Peyer's patch (tissue), 4 donors: ENCODE measurements around the gene OR2A14. TPM values are rescaled to one million over a fixed set of nuclear protein-coding genes. Genes with fewer than 3 reads are reported as not detected.

Experiments
- DNase-seq, 3 donors: peaks; one replicate each; pipeline ENCODE4 v3.0.0-alpha.2; 2017 to 2019
- H3K27ac ChIP-seq, 4 donors: fragments of 200-600 bp; sonication (generic); one replicate each; pipeline ENCODE4 v1.5.1; 2016 to 2019
- H3K27me3 ChIP-seq, 2 donors: fragments of 200-600 bp; sonication (generic); one replicate each; pipeline ENCODE4 v1.5.1; 2019
- H3K36me3 ChIP-seq, 3 donors: fragments of 200-600 bp; sonication (generic); one replicate each; pipeline ENCODE4 v1.5.1; 2016 to 2019
- H3K4me1 ChIP-seq, 4 donors: fragments of 200-600 bp; sonication (generic); one replicate each; pipeline ENCODE4 v1.5.1; 2016 to 2019
- H3K4me3 ChIP-seq, 4 donors: fragments of 200-600 bp; sonication (generic); 1 replicate in 3 of 4; 2 replicates in 1 of 4; pipeline ENCODE4 v1.5.1; 2016 to 2019; ENCODE audit warnings: mild to moderate bottlenecking in 1 of 4
- H3K9me3 ChIP-seq, 4 donors: fragments of 200-600 bp; sonication (generic); one replicate each; pipeline ENCODE4 v1.5.1; 2016 to 2019; ENCODE audit warnings: mild to moderate bottlenecking in 1 of 4
- POLR2A ChIP-seq, 2 donors: fragments of 450-650 bp; IDR thresholded peaks; one replicate each; pipeline ENCODE4 v1.5.1; 2017; ENCODE audit warnings: antibody characterized with exemption in 2 of 2, mild to moderate bottlenecking in 2 of 2, moderate library complexity in 2 of 2
- total RNA-seq, 4 donors: library from RNA; depleted of rRNA; stranded (reverse); fragments of >200 nt; gene quantifications; one replicate each; pipeline ENCODE4 v1.1.0, GENCODE V29; 2016
- TF ChIP-seq, protein P1 (sequence below), 6 experiments: fragments of 450-650 bp in 4 of 6; fragments of 200-600 bp in 2 of 6; sonication (generic) in 1 of 6; IDR thresholded peaks; one replicate each; pipeline ENCODE4 v1.5.1; 2017 to 2019; ENCODE audit warnings: antibody characterized with exemption in 6 of 6, mild to moderate bottlenecking in 3 of 6, moderate library complexity in 1 of 6

OR2A14 gene
- total RNA-seq, 4 donors from 2014 or later: not detected

DNA sequence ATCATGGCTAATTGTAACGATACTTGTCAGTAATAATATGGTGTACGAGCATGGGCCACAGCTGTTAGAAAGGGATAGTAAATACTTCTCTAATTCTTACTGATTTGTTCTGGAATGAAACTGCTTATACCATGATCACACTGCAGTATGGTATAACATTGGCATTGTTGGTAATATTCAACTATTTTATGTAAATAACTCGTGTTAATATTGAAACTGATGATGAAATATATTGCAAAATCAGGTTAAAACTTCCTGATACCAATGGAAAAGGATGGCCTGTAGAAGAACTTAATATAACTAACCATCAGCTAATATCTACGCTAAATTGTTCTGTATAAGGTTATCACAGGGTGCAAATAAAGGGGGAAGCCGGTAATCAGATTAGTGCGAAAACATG lies 10.3 kb downstream of the OR2A14 start:
- no peak overlapping the region for H3K4me3 ChIP-seq
- H3K27ac ChIP-seq: no peak overlapping the region
- H3K9me3 ChIP-seq: no peaks in the 10 kb centered on the region
- H3K36me3 ChIP-seq: no peaks in the 10 kb centered on the region
- TF ChIP-seq, protein P1, sequence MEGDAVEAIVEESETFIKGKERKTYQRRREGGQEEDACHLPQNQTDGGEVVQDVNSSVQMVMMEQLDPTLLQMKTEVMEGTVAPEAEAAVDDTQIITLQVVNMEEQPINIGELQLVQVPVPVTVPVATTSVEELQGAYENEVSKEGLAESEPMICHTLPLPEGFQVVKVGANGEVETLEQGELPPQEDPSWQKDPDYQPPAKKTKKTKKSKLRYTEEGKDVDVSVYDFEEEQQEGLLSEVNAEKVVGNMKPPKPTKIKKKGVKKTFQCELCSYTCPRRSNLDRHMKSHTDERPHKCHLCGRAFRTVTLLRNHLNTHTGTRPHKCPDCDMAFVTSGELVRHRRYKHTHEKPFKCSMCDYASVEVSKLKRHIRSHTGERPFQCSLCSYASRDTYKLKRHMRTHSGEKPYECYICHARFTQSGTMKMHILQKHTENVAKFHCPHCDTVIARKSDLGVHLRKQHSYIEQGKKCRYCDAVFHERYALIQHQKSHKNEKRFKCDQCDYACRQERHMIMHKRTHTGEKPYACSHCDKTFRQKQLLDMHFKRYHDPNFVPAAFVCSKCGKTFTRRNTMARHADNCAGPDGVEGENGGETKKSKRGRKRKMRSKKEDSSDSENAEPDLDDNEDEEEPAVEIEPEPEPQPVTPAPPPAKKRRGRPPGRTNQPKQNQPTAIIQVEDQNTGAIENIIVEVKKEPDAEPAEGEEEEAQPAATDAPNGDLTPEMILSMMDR (IDR thresholded peaks at IDR 0.05): no peak
- no peak for TF ChIP-seq POLR2A (IDR thresholded peaks at IDR 0.05)
- DNase-seq: no peak
- no peaks in the 10 kb centered on the region for H3K27me3 ChIP-seq
- no peaks in the 10 kb centered on the region for H3K4me1 ChIP-seq

DNA sequence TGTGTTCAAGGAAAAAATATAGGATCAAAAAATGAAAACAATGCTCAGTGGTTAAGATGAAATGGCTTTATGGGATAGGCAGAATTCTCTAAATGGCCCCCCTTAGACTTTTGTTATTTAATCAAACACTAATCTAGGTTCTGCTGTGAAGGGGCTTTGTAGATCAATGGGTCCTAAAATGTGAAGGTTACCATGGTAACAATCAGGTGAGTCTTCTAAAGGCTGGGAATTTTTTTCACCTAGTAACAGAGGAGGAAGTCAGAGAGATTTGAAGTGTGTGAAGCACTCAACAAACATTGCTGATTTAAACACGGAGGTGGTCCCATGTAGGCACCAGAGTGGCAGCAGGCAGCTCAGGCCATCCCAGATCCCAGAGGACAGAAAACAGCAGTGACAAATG lies 11.1 kb downstream of the OR2A14 start:
- H3K27ac ChIP-seq: no peak overlapping the region
- H3K4me1 ChIP-seq: no peaks in the 10 kb centered on the region
- no peaks in the 10 kb centered on the region for H3K27me3 ChIP-seq
- no peak overlapping the region for H3K4me3 ChIP-seq
- H3K9me3 ChIP-seq: no peaks in the 10 kb centered on the region
- TF ChIP-seq, protein P1 (IDR thresholded peaks at IDR 0.05): no peak
- no peak for TF ChIP-seq POLR2A (IDR thresholded peaks at IDR 0.05)
- DNase-seq: no peak
- H3K36me3 ChIP-seq: no peaks in the 10 kb centered on the region

DNA sequence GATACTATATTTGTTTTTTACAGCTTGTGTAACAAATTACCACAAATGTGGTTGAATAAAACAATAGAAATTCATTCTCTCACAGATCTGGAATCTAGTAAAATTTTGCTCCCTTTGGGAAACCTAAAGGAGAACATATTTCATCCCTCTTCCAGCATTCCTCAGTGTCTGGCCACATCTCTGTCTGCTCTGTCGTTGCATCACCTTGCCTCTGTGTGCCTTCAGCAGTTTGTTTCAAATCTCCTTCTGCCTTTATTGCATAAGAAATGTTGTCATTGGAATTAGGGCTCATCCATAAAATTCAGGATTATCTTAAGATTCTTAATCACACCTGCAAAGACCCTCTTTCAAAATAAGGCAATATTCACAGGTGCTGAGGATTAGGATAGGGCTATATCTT lies 14.5 kb downstream of the OR2A14 start:
- H3K4me1 ChIP-seq: no peaks in the 10 kb centered on the region
- no peak overlapping the region for H3K27ac ChIP-seq
- no peaks in the 10 kb centered on the region for H3K27me3 ChIP-seq
- no peak overlapping the region for H3K4me3 ChIP-seq
- H3K9me3 ChIP-seq: no peaks in the 10 kb centered on the region
- TF ChIP-seq, protein P1 (IDR thresholded peaks at IDR 0.05): no peak
- TF ChIP-seq POLR2A (IDR thresholded peaks at IDR 0.05): no peak
- H3K36me3 ChIP-seq: no peaks in the 10 kb centered on the region
- DNase-seq: no peak

DNA sequence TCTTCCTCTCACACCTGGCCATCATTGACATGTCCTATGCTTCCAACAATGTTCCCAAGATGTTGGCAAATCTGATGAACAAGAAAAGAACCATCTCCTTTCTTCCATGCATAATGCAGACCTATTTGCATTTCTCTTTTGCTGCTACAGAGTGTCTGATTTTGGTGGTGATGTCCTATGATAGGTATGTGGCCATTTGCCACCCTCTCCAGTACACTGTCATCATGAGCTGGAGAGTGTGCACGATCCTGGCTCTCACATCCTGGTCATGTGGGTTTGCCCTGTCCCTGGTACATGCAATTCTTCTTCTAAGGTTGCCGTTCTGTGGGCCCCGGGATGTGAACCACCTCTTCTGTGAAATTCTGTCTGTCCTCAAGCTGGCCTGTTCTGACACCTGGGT lies 19.2 kb downstream of the OR2A14 start:
- no peaks in the 10 kb centered on the region for H3K4me1 ChIP-seq
- H3K27me3 ChIP-seq: no peaks in the 10 kb centered on the region
- H3K9me3 ChIP-seq: peaks cover 0 to 3% (median 2%) of the 10 kb centered on the region in 4 donors
- TF ChIP-seq POLR2A (IDR thresholded peaks at IDR 0.05): no peak
- TF ChIP-seq, protein P1 (IDR thresholded peaks at IDR 0.05): no peak
- no peaks in the 10 kb centered on the region for H3K36me3 ChIP-seq
- H3K27ac ChIP-seq: no peak overlapping the region
- H3K4me3 ChIP-seq: no peak overlapping the region
- DNase-seq: no peak

DNA sequence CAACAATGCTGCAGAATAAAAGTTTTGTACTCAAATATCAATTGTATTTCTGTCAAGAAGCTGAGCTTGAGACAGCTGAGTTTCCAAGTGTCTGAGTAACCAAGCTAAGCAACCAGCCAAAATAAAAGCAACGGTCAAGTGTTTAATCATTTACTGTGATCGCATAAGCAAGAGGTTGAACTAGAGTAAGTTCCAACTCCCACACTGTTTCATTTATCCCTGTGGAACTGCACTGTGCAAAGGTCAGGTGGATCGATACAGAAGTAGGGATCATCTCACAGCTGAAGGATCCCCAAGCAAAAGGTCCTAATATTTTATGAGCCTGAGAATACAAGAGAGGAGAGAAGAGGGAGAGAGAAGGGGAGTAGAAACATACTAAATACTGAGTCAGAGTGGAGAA lies 21.4 kb downstream of the OR2A14 start:
- H3K9me3 ChIP-seq: peaks cover 0 to 12% (median 4%) of the 10 kb centered on the region in 4 donors
- no peak overlapping the region for H3K4me3 ChIP-seq
- H3K4me1 ChIP-seq: no peaks in the 10 kb centered on the region
- no peak for DNase-seq
- H3K27ac ChIP-seq: no peak overlapping the region
- no peaks in the 10 kb centered on the region for H3K36me3 ChIP-seq
- TF ChIP-seq, protein P1 (IDR thresholded peaks at IDR 0.05): no peak
- no peak for TF ChIP-seq POLR2A (IDR thresholded peaks at IDR 0.05)
- H3K27me3 ChIP-seq: no peaks in the 10 kb centered on the region

DNA sequence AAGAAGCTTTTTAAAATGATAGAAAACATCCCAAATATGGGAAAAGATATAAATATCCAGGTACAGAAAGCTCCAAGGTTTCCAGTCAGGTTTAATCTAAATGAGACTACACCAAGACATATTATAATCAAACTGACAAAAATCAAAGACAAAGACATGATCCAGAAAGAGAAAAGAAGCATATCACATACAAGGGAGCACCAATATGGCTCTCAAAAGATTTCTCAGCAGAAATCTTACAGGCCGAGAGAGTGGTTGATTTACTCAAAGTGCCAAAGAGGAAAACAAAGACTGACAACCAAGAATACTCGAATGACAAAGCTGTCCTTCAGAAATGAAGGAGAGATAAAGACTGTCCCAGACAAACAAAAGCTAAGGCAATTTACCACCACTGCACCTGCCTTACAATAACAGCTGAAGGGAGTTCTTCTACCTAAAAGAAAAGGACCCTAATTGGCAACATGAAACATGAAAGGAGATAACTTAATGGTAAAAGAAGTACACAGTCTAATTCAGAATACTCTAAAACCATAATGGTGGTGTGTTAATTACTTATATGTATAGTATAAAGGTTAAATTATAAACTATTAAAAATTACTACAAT lies 25.4 kb downstream of the OR2A14 start:
- Histone ChIP-seq H3K36me3 (no peaks in the 10 kb centered on the region), H3K4me1 (no peaks in the 10 kb centered on the region), H3K4me3 (no peak overlapping the region), H3K27me3 (no peaks in the 10 kb centered on the region), H3K27ac (no peak overlapping the region), H3K9me3 (peaks cover 0 to 12% (median 4%) of the 10 kb centered on the region in 4 donors)
- no peak for DNase-seq
- TF ChIP-seq POLR2A (IDR thresholded peaks at IDR 0.05): no peak
- TF ChIP-seq, protein P1 (IDR thresholded peaks at IDR 0.05): no peak
